H9 (cell line): ENCODE measurements around the gene S100A16. TPM values are rescaled to one million over a fixed set of nuclear protein-coding genes. Genes with fewer than 3 reads are reported as not detected.

Experiments used
- DNase-seq: peaks from one replicate; pipeline ENCODE4 v3.0.0-alpha.2; 2017
- H2AFZ ChIP-seq: one replicate; pipeline ENCODE4 v1.6.1; 2013; ENCODE audit warnings: mild to moderate bottlenecking, low read length, control low read depth, moderate library complexity
- H2AK5ac ChIP-seq: 2 replicates; pipeline ENCODE4 v1.6.1; 2013; ENCODE audit warnings: low read length, control low read depth, mixed read lengths; ENCODE audit not compliant: insufficient read length
- H2BK120ac ChIP-seq: one replicate; pipeline ENCODE4 v1.6.1; 2013; ENCODE audit warnings: low read depth, mild to moderate bottlenecking, low read length, control low read depth, inconsistent platforms; ENCODE audit not compliant: poor library complexity, severe bottlenecking
- H2BK12ac ChIP-seq: 2 replicates; pipeline ENCODE4 v1.6.1; 2013; ENCODE audit warnings: low read length, control low read depth, mixed read lengths, low read depth; ENCODE audit not compliant: insufficient read length
- H2BK15ac ChIP-seq: 2 replicates; pipeline ENCODE4 v1.6.1; 2013; ENCODE audit warnings: low read depth, low read length, control low read depth
- H2BK20ac ChIP-seq: one replicate; pipeline ENCODE4 v1.6.1; 2013; ENCODE audit warnings: low read depth, mild to moderate bottlenecking, low read length, control low read depth, inconsistent platforms; ENCODE audit not compliant: poor library complexity, severe bottlenecking
- H2BK5ac ChIP-seq: 2 replicates; pipeline ENCODE4 v1.6.1; 2013; ENCODE audit warnings: low read length, control low read depth, mixed read lengths; ENCODE audit not compliant: insufficient read length
- H3K14ac ChIP-seq: 2 replicates; pipeline ENCODE4 v1.6.1; 2013; ENCODE audit warnings: low read length, control low read depth; ENCODE audit not compliant: insufficient read depth
- H3K18ac ChIP-seq: 2 replicates; pipeline ENCODE4 v1.6.1; 2013; ENCODE audit warnings: low read depth, mild to moderate bottlenecking, mixed read lengths, low read length, control low read depth; ENCODE audit not compliant: insufficient read length
- H3K23ac ChIP-seq: 2 replicates; pipeline ENCODE4 v1.6.1; 2013; ENCODE audit warnings: low read length, control low read depth, mixed read lengths, low read depth; ENCODE audit not compliant: insufficient read length
- H3K23me2 ChIP-seq: 2 replicates; pipeline ENCODE4 v1.6.1; 2013; ENCODE audit warnings: low read depth, mild to moderate bottlenecking, mixed read lengths, low read length, control low read depth; ENCODE audit not compliant: insufficient read length, poor library complexity, severe bottlenecking
- H3K27ac ChIP-seq: 2 replicates; pipeline ENCODE4 v1.5.1; 2013; ENCODE audit warnings: low read length, control low read depth, mixed read lengths, low read depth; ENCODE audit not compliant: insufficient read length
- H3K27me3 ChIP-seq: 2 replicates; pipeline ENCODE4 v1.6.1; 2013; ENCODE audit warnings: low read length, control low read depth, inconsistent platforms; ENCODE audit not compliant: insufficient read depth
- H3K4ac ChIP-seq: 2 replicates; pipeline ENCODE4 v1.6.1; 2013; ENCODE audit warnings: low read depth, mild to moderate bottlenecking, control low read depth, inconsistent platforms, low read length, moderate library complexity
- H3K4me1 ChIP-seq: 2 replicates; pipeline ENCODE4 v1.6.1; 2013; ENCODE audit warnings: low read length, control low read depth, inconsistent platforms; ENCODE audit not compliant: insufficient read depth
- H3K4me2 ChIP-seq: 2 replicates; pipeline ENCODE4 v1.6.1; 2013; ENCODE audit warnings: low read length, control low read depth, mixed read lengths; ENCODE audit not compliant: insufficient read length, insufficient read depth
- H3K56ac ChIP-seq: 2 replicates; pipeline ENCODE4 v1.6.1; 2013; ENCODE audit warnings: low read depth, mild to moderate bottlenecking, mixed read lengths, low read length, control low read depth; ENCODE audit not compliant: insufficient read length
- H3K79me1 ChIP-seq: 2 replicates; pipeline ENCODE4 v1.6.1; 2013; ENCODE audit warnings: low read depth, mild to moderate bottlenecking, moderate library complexity, low read length, control low read depth, inconsistent platforms; ENCODE audit not compliant: insufficient read depth, poor library complexity, severe bottlenecking
- H3K79me2 ChIP-seq: 2 replicates; pipeline ENCODE4 v1.6.1; 2013; ENCODE audit warnings: low read length, control low read depth, inconsistent platforms; ENCODE audit not compliant: insufficient read depth
- H3K9ac ChIP-seq: 2 replicates; pipeline ENCODE4 v1.6.1; 2013; ENCODE audit warnings: low read length, control low read depth, mixed read lengths; ENCODE audit not compliant: insufficient read length; ENCODE audit errors: extremely low read depth
- H3K9me3 ChIP-seq: one replicate; pipeline ENCODE4 v1.6.1; 2013; ENCODE audit warnings: low read depth, low read length, inconsistent platforms; ENCODE audit not compliant: control insufficient read depth
- H3T11ph ChIP-seq: one replicate; pipeline ENCODE4 v1.6.1; 2013; ENCODE audit warnings: mild to moderate bottlenecking, low read length, control low read depth, inconsistent platforms
- H4K20me1 ChIP-seq: one replicate; pipeline ENCODE4 v1.6.1; 2013; ENCODE audit not compliant: control insufficient read depth, insufficient read length, insufficient read depth
- H4K5ac ChIP-seq: 2 replicates; pipeline ENCODE4 v1.6.1; 2013; ENCODE audit warnings: low read depth, mild to moderate bottlenecking, mixed read lengths, low read length, control low read depth; ENCODE audit not compliant: insufficient read length
- H4K8ac ChIP-seq: replicated peaks from 2 replicates; pipeline ENCODE4 v1.6.1; 2013; ENCODE audit warnings: low read length, control low read depth, mixed read lengths, low read depth; ENCODE audit not compliant: insufficient read length
- H4K91ac ChIP-seq: 2 replicates; pipeline ENCODE4 v1.6.1; 2013; ENCODE audit warnings: low read depth, mild to moderate bottlenecking, moderate library complexity, mixed read lengths, low read length, control low read depth; ENCODE audit not compliant: insufficient read length
- H3K27ac Mint-ChIP-seq, 3 experiments: 2 replicates in 2 of 3; 3 replicates in 1 of 3; pipeline ENCODE4 v1.8.0; 2020 to 2021; ENCODE audit warnings: mixed read lengths in 3 of 3, mild to moderate bottlenecking in 1 of 3, moderate library complexity in 1 of 3
- H3K27me3 Mint-ChIP-seq: 2 replicates; pipeline ENCODE4 v1.8.0; 2021; ENCODE audit warnings: low read depth, mild to moderate bottlenecking, moderate library complexity, mixed read lengths
- H3K36me3 Mint-ChIP-seq, 3 experiments: 2 replicates in 2 of 3; 3 replicates in 1 of 3; pipeline ENCODE4 v1.8.0; 2020 to 2021; ENCODE audit warnings: low read depth in 3 of 3, mixed read lengths in 3 of 3; ENCODE audit not compliant: insufficient read depth in 1 of 3
- H3K4me1 Mint-ChIP-seq, 2 experiments: 2 replicates each; pipeline ENCODE4 v1.8.0; 2020; ENCODE audit warnings: mixed read lengths in 2 of 2
- H3K4me3 Mint-ChIP-seq, 2 experiments: 2 replicates in 1 of 2; 3 replicates in 1 of 2; pipeline ENCODE4 v1.8.0; 2020 to 2021; ENCODE audit warnings: mild to moderate bottlenecking in 2 of 2, mixed read lengths in 2 of 2, moderate library complexity in 1 of 2
- H3K9me3 Mint-ChIP-seq, 2 experiments: 2 replicates in 1 of 2; 3 replicates in 1 of 2; pipeline ENCODE4 v1.8.0; 2020; ENCODE audit warnings: mild to moderate bottlenecking in 2 of 2, mixed read lengths in 2 of 2, moderate library complexity in 1 of 2
- whole genome bisulfite sequencing: extraction: QIAGEN DNeasy Blood & Tissue Kit; methylation state at CpG from one replicate; pipeline ENCODE4 v1.1.7; 2013; ENCODE audit warnings: missing lambda C conversion rate, low lambda C conversion rate, mixed read lengths; ENCODE audit not compliant: insufficient read length; ENCODE audit errors: extremely low coverage; 5-methylcytosine and 5-hydroxymethylcytosine counted together
- total RNA-seq: library from RNA; stranded (reverse); gene quantifications from 2 replicates; pipeline ENCODE4 v1.2.1, GENCODE V29; 2021
- TF ChIP-seq, protein P1 (sequence below): fragments of 200-600 bp; sonication (generic); conservative IDR thresholded peaks from 3 replicates; pipeline ENCODE4 v1.8.0; 2021; ENCODE audit warnings: antibody characterized with exemption, mild to moderate bottlenecking

S100A16 gene
- total RNA-seq, 1 experiment from 2014 or later: 8.0 TPM

DNA sequence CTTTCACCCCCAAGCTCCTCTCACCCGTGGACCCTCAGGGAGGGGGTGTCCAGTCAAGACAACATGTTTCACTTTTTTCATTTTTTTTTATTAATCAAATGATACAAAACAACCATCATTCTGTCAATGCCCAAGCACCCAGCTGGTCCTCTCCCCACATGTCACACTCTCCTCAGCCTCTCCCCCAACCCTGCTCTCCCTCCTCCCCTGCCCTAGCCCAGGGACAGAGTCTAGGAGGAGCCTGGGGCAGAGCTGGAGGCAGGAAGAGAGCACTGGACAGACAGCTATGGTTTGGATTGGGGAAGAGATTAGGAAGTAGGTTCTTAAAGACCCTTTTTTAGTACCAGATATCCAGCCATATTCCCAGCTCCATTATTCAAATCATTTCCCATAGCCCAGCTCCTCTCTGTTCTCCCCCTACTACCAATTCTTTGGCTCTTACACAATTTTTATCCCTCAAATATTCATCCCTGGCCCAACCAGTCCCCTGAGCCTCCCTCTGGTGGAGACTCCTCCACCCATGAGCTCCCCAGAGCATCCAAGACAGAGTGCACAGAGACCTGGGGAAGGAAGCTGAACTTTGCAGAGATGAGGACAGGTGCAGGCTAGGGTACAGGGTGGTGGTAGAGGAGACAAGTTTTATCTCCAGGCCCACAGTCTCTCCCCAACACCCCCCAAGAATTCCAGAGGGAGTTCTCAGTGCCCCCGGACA lies 1.4 kb upstream of the S100A16 start:
- Mint-ChIP-seq H3K27me3 (no peaks in the 10 kb centered on the region; the same call in 1 of the 2 replicates), H3K27ac (no peak overlapping the region), H3K4me1 (peaks cover 27 to 54% of the 10 kb centered on the region in 2 experiments), H3K36me3 (peaks cover 0 to 5% (median 5%) of the 10 kb centered on the region in 3 experiments; a peak in 3 of 7 replicates), H3K9me3 (no peaks in the 10 kb centered on the region), H3K4me3 (no peak overlapping the region)
- TF ChIP-seq, protein P1, sequence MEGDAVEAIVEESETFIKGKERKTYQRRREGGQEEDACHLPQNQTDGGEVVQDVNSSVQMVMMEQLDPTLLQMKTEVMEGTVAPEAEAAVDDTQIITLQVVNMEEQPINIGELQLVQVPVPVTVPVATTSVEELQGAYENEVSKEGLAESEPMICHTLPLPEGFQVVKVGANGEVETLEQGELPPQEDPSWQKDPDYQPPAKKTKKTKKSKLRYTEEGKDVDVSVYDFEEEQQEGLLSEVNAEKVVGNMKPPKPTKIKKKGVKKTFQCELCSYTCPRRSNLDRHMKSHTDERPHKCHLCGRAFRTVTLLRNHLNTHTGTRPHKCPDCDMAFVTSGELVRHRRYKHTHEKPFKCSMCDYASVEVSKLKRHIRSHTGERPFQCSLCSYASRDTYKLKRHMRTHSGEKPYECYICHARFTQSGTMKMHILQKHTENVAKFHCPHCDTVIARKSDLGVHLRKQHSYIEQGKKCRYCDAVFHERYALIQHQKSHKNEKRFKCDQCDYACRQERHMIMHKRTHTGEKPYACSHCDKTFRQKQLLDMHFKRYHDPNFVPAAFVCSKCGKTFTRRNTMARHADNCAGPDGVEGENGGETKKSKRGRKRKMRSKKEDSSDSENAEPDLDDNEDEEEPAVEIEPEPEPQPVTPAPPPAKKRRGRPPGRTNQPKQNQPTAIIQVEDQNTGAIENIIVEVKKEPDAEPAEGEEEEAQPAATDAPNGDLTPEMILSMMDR: no peak
- H2BK12ac ChIP-seq: no peak overlapping the region
- no peak overlapping the region for H4K5ac ChIP-seq
- H3K9me3 ChIP-seq: no peaks in the 10 kb centered on the region
- H4K8ac ChIP-seq: no peak overlapping the region
- no peak overlapping the region for H3K56ac ChIP-seq
- H3K27ac ChIP-seq: no peak overlapping the region
- no peak overlapping the region for H2BK120ac ChIP-seq
- H4K91ac ChIP-seq: no peak overlapping the region
- no peak overlapping the region for H3K9ac ChIP-seq
- H3K79me2 ChIP-seq: no peaks in the 10 kb centered on the region
- no peak overlapping the region for H2BK5ac ChIP-seq
- no peak overlapping the region for H2AFZ ChIP-seq
- no peak overlapping the region for H2BK20ac ChIP-seq
- H3K23ac ChIP-seq: no peak overlapping the region
- DNase-seq: no peak
- H3T11ph ChIP-seq: no peak overlapping the region
- WGBS: no CpG with 5 or more reads among the region's 2 CpGs
- H3K23me2 ChIP-seq: no peaks in the 10 kb centered on the region
- no peak overlapping the region for H3K18ac ChIP-seq
- H4K20me1 ChIP-seq: no peaks in the 10 kb centered on the region
- no peak overlapping the region for H2AK5ac ChIP-seq
- H3K4me1 ChIP-seq: peaks cover 6% of the 10 kb centered on the region; the same call in 1 of the 2 replicates
- no peak overlapping the region for H3K4ac ChIP-seq
- no peak overlapping the region for H3K14ac ChIP-seq
- no peak overlapping the region for H2BK15ac ChIP-seq
- no peaks in the 10 kb centered on the region for H3K27me3 ChIP-seq
- no peak overlapping the region for H3K4me2 ChIP-seq
- H3K79me1 ChIP-seq: no peaks in the 10 kb centered on the region
